Measurements from ENCODE around the gene PRMT7. TPM values are rescaled to one million over a fixed set of nuclear protein-coding genes. Genes with fewer than 3 reads are reported as not detected.

PRMT7 gene
- polyA plus RNA-seq, 1 donor (not counting 4 experiments of a cell fraction or from before 2014, with no cell fraction given): 27.4 TPM

GRCh38 chr16:68396481-68396880 is 85.7 kb downstream of the PRMT7 start:
- no peak overlapping the region for H2AFZ ChIP-seq (ENCODE audit: control insufficient read depth, low read length)
- FAIRE-seq: peak; percentile 73
- H3K9ac ChIP-seq (ENCODE audit: control insufficient read depth, extremely low read depth, insufficient read depth, low read length): no peak overlapping the region
- H3K36me3 ChIP-seq (ENCODE audit: control insufficient read depth in 2 of 2, extremely low read depth in 1 of 2, insufficient read depth in 2 of 2, low read length in 2 of 2): no peaks in the 10 kb centered on the region
- H3K9me3 ChIP-seq (ENCODE audit: control insufficient read depth, low read depth, low read length): no peaks in the 10 kb centered on the region
- no peak overlapping the region for H3K27ac ChIP-seq (ENCODE audit: control insufficient read depth, insufficient read depth, low read length)
- no peaks in the 10 kb centered on the region for H3K9me1 ChIP-seq (ENCODE audit: control insufficient read depth, extremely low read depth, insufficient read depth, low read length)
- peaks cover 13% of the 10 kb centered on the region for H3K27me3 ChIP-seq (ENCODE audit: control insufficient read depth, extremely low read depth, insufficient read depth, low read length)
- DNase-seq (ENCODE audit: low read depth, low spot score): no peak
- no peak for TF ChIP-seq EZH2 (IDR thresholded peaks at IDR 0.05; ENCODE audit: low read length)
- TF ChIP-seq CTCF (optimal IDR thresholded peaks at IDR 0.05 in 1 of 3, IDR thresholded peaks at IDR 0.05 in 1 of 3, conservative IDR thresholded peaks at IDR 0.05 in 1 of 3; ENCODE audit: extremely low read depth in 1 of 3, insufficient read depth in 2 of 3, low read length in 3 of 3): peak; percentile 72 to 74 (median 73)
- H3K4me2 ChIP-seq (ENCODE audit: control insufficient read depth, extremely low read depth, insufficient read depth, low read depth, low read length): no peak overlapping the region
- no peaks in the 10 kb centered on the region for H3K4me1 ChIP-seq (ENCODE audit: control insufficient read depth, extremely low read depth, insufficient read depth, low read length)
- no peaks in the 10 kb centered on the region for H3K79me2 ChIP-seq (ENCODE audit: control insufficient read depth, insufficient read depth, low read length)
- H3K4me3 ChIP-seq (ENCODE audit: control insufficient read depth in 2 of 3, extremely low read depth in 1 of 3, insufficient read depth in 2 of 3, low read depth in 1 of 3, low read length in 3 of 3): no peak overlapping the region
- dilution Hi-C loops (cut with MboI; ENCODE audit: extremely low pct_ligation_motif_present, low sequenced_read_pairs): no loop called here
- no peaks in the 10 kb centered on the region for H4K20me1 ChIP-seq (ENCODE audit: control insufficient read depth, extremely low read depth, insufficient read depth, low read length)

GRCh38 chr16:68397710-68398201 is 86.9 kb downstream of the PRMT7 start:
- Histone ChIP-seq H3K4me2 (ENCODE audit: control insufficient read depth, extremely low read depth, insufficient read depth, low read depth, low read length) (no peak overlapping the region), H2AFZ (ENCODE audit: control insufficient read depth, low read length) (no peak overlapping the region), H3K27ac (ENCODE audit: control insufficient read depth, insufficient read depth, low read length) (no peak overlapping the region), H3K9me1 (ENCODE audit: control insufficient read depth, extremely low read depth, insufficient read depth, low read length) (no peaks in the 10 kb centered on the region), H3K4me1 (ENCODE audit: control insufficient read depth, extremely low read depth, insufficient read depth, low read length) (no peaks in the 10 kb centered on the region), H4K20me1 (ENCODE audit: control insufficient read depth, extremely low read depth, insufficient read depth, low read length) (no peaks in the 10 kb centered on the region), H3K79me2 (ENCODE audit: control insufficient read depth, insufficient read depth, low read length) (no peaks in the 10 kb centered on the region), H3K4me3 (ENCODE audit: control insufficient read depth in 2 of 3, extremely low read depth in 1 of 3, insufficient read depth in 2 of 3, low read depth in 1 of 3, low read length in 3 of 3) (no peak overlapping the region), H3K27me3 (ENCODE audit: control insufficient read depth, extremely low read depth, insufficient read depth, low read length) (peaks cover 13% of the 10 kb centered on the region), H3K9ac (ENCODE audit: control insufficient read depth, extremely low read depth, insufficient read depth, low read length) (no peak overlapping the region), H3K36me3 (ENCODE audit: control insufficient read depth in 2 of 2, extremely low read depth in 1 of 2, insufficient read depth in 2 of 2, low read length in 2 of 2) (no peaks in the 10 kb centered on the region), H3K9me3 (ENCODE audit: control insufficient read depth, low read depth, low read length) (no peaks in the 10 kb centered on the region)
- dilution Hi-C loops (cut with MboI; ENCODE audit: extremely low pct_ligation_motif_present, low sequenced_read_pairs): no loop called here
- TF ChIP-seq CTCF (optimal IDR thresholded peaks at IDR 0.05 in 1 of 3, IDR thresholded peaks at IDR 0.05 in 1 of 3, conservative IDR thresholded peaks at IDR 0.05 in 1 of 3; ENCODE audit: extremely low read depth in 1 of 3, insufficient read depth in 2 of 3, low read length in 3 of 3) (no peak), EZH2 (IDR thresholded peaks at IDR 0.05; ENCODE audit: low read length) (no peak)
- DNase-seq (ENCODE audit: low read depth, low spot score): no peak
- FAIRE-seq: no peak

Measured in keratinocyte (primary cell).